Inferior parietal cortex (tissue), 1 donor: ENCODE data around the gene UBTF.

ENCODE experiments used
- DNase-seq: peaks from one replicate; pipeline ENCODE4 v3.0.0-alpha.2; 2016; ENCODE audit errors: extremely low spot score

The UBTF gene

DNA sequence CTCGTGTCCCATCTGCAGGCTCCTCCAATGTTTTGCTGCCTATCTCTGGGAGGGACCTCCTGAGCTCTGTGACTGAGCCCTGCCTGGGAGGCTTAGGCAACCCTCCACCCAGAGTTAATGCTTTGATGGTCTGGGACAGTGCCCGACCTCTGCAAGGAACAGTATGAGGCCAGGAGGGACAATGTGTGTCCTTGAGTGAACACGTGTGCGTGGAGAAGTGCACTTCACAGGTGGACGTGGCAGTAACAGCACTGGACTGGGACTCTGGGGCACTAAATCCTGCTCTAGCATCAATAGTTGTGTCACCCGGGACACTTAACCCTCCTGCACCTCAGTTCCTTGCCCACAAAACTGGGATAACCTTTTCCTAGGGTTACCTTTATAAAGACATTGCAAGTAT, 4.6 kb downstream of the UBTF start:
- DNase-seq, result no peak

- no peak for DNase-seq
Observed at GRCh38 chr17:44214230-44214494, 5.3 kb downstream of the UBTF start.

GRCh38 chr17:44213403-44214229, 5.9 kb downstream of the UBTF start:
- no peak for DNase-seq

GRCh38 chr17:44212507-44213402, 6.7 kb downstream of the UBTF start:
- DNase-seq, result no peak

DNA sequence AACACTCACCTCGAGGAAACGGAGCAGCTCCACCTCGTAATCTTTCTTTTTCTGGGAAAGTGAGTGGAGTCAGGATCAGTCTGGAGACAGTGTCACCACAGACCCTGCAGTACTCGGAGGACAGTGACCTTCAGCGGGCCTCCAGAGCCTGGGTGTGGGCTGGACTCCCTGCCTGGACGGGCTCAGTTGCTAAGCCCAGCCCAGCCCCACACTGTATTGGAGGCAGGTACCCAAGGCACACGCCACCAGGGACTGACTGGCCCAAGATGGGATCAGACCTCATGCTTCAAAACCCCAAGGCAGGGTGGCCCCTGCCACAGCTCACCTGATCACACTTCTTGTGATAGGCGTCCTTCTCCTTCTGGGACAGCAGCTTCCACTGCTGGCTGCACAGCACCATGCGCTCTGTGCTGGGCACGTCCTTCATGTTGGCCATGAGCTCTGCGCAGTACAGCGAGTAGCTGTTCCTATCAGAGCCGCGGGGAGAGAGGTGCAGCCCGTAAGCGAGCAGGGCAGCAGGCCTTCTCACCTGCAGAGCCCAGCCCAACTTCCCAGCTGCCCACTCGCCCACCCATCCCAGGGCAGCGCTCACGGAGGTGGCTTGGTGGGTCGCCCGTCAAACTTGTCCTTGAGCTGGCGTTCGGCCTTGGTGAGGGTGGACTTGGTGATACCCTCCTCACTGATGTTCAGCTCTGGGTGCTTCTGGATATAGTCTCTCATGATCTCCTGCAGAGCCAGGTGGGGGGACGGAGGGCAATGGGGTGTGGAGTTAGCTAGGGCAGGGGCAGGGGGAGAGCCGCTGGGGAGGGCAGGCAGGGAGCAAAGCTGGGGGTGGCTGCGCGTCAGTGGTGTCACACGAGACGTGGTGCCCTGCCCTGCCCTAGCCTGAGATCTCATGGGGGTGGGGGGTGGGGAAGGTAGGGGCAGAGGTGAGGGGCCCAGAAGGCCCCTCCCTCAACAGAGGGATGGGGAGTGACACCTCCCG, 7.9 kb downstream of the UBTF start:
- DNase-seq, result no peak

DNA sequence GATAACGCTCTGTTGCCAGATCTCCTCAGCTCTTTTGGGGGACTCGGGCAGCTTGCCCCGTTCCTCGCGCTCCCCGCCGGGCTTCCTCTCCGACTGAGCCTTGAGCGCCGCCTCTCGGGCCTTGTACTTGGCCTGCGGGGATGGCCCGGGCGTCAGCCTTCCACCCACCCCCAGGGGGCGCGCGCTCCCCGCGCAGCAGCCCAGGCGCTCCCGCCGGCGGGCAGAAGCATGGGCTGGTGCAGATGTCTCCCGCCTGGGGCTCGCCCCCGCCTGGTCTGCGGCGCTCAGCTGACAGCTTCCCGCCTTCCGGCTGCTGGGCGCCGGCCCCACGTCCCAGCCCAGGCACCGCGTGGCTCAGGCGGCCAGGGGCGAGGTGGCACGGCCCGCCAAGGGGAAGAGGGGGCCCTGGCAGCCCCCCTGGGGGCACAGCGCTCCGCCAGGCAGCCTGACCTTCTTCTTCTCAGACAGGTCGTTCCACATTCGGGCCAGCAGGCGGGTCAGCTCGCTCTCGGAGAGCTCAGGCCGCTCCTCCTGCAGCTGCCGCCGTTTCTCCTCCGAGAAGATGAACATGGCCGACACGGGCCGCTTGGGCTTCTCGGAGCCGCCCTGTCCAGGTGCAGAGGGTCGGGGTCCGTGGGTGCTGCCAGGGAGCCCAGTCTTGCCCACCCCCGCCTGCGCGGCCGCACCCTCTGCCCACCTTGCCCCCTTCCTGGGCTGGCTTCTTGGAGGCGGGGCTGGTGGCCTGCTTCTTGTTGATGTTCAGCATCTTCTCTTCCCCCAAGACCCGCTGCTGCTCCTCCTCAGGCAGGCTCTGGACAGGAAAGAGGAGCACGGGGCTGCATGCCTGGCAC, 8.9 kb downstream of the UBTF start:
- peak; percentile 80 for DNase-seq

DNA sequence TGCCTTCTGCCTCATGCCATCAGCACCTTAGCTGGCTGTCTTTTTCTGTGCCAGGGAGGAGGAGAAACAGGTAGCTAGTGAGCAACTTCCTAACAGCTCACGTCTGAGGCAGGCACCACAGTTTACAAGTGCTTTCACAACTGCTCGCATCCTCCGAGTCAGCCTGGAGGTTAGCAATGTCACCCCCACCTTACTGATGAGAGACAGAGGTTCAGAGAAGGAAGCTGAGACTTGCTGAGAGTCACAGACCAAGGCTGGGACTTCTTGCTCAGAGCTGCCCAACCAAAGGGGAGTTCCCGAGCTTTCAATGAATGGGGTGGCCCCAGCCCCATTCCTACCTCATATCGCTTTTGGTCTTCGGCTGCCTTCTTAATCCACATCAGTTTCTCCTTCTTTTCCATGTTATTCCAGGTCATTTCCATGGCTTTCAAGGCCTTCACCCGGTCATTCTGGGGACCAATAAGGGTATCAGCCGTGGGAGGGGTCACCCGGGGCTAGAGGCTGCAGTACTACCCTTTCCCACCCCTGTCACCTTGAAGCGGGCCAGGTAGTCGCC, 9.6 kb downstream of the UBTF start:
- no peak for DNase-seq

DNA sequence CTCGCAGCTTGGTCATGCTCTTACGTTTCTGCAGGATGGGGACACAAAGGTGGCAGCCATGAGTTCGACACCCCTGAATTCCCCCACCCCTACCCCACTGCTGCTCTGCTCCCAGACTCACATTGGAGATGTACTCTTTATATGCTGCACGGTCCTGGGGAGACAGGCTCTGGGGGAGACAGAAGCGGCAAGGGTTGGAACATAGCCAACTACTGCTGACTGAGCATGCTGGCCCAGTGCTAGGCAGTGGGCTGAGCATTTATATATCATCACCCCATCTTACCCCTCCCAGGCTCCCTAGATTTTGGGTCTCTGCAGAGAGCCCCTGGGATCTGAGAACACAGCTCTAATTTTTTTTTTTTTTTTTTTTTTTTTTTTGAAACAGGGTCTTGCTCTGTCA, 11.7 kb downstream of the UBTF start:
- DNase-seq, result no peak

DNA sequence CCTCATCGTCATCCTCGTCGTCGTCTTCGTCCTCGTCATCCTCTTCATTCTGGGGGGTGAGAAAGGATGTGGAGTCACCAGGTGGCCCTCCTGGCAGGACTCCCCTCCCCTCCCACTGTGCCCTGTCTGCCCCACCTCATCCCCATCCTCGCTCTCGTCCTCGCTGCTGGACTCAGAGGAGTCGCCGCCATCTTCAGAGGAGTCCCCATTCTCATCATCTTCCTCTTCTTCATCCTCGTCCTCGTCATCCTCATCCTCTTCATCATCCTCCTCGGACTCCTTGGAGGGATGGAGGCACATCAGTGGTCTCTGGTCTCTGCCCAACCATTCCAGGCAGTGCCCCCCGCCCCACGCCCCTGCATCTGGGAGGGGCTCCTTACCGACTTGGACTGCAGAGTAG, 12.2 kb downstream of the UBTF start:
- DNase-seq, result no peak

GRCh38 chr17:44206825-44207155, 12.7 kb downstream of the UBTF start:
- no peak for DNase-seq

DNA sequence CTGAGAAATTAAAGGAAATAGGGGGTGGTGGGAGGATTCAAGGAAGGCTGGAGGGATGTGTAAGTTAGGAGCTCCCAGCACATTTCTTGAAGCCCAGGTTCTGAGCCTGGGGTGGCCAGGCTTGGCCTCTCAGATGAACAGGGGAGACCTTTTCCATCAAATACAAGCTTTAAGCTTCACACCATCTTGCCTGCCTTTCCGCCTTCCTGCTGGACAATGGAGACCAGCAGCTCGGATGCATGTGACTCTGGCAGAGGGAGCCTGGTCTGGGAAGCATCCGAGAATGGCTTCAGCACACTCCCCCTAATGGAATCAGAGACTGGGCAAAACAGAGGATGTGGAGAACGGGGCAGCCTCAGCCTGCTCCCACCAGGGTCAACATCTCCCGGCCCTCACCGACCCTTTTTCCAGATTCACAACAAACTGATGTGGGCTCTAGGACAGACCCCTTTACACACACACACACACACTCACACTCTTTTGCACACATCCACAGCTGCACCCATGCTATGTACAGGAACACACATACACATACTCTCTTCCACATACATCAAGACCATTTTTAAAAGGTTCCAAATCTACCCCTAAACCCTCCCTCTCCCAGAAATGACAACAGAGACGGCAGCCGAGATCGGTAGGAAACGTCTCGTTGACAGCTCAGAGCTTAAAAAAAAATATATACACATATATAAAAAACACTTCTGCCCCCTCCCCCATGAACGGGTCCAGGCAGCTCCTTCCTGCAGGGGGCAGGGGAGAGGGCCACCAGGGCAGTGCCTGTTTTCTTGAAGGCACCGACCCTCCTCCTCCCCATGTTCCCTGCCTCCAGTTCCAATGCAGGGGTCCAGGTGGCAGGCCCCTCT, 13.3 kb downstream of the UBTF start:
- no peak for DNase-seq

- DNase-seq, result no peak
Observed at GRCh38 chr17:44204441-44204882, 15.0 kb downstream of the UBTF start.

- DNase-seq, result no peak
Observed at GRCh38 chr17:44203731-44204440, 15.6 kb downstream of the UBTF start.

- DNase-seq, result no peak
Observed at GRCh38 chr17:44202756-44203155, 16.7 kb downstream of the UBTF start.

DNA sequence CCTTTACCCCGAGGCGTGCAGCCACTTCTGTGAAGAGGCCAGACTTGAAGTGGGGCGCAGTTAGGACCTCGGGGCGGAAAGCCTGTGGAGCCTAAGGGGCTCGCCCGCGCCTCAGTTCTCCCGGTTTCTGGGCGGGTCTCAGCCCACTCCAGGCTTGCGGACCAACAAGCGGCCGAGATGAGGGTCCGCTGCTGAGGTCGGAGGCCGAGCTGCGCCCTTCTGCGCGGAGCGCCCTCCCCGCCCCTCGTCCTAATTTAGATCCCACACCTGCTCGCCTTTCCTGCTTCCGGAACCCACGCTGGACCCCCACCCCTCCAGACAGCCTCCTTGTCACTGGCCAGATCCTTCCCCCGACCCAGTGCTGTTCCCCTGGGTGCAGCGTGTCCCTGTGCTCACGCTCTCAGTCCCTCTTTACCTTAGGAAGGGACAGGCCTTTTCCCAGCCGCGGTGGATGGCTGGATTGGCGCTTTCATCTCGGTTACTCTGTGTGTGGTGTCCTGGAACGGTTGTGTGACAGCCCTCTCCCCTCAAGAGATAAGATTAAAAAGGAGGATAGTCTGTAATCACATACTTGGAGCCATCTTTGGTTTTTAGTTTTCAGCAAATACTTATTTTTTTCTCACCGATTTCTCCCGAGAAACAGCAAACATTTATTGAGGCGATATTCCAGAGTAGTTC, 18.9 kb downstream of the UBTF start:
- no peak for DNase-seq

DNA sequence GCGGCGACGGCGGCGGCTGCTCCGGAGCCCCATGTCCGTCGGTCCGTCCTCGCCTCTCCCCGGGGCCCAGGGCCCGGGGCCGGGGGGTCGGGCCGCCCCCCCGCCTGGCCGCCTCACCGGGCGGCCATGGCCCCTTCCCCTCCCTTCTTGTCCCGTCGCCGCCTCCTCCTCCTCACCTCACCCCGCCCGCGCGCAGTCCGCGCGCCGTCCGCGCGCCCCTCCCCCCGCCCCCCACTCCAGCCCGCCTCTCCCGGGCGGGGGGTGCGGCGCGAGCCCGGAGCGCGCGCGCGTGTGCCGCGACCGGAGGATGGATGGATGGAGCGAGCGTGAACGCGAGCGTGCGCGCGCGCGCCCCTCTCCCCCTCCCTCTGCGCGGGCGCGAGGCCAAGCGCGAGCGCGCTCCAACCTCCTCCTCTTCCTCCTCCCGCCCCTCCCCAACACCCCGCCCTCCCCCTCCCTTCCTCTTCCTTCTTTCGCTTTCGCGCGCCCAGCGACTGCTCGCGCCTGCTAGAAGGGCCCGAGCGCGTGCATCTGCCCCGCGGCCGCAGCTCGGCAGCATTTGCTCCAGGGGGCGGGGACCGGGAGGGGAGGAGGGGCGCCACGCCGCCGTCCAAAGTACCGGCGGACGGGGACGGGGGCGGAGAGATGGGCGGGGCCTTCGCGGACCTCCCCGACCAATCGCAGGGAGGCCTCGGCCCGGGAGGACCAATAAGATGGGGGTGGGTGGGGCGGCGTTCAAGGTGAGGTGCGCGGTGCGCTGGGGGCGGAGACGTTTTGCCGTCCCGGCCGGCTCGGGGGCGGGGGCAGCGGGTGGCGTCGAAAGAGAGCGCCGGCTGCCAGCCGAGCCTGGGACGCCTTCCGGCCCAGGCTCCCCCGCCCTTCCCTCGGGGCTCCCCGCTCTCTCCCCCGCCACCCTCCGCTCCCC, 19.7 kb downstream of the UBTF start, which contains the start of gene ATXN7L3:
ATXN7L3 (minus strand) TSS at position 332 of the 925 bp plus-strand sequence. CDS start 1,814 bp downstream, outside the sequence.
- peak; percentile 82 for DNase-seq
